Uterus (tissue), 2 donors: Measurements from ENCODE around the gene TMEM178B.

ENCODE experiments used
- CTCF ChIP-seq, 4 experiments: fragments of 200-600 bp in 2 of 4; fragments of 450-650 bp in 2 of 4; sonication (generic) in 2 of 4; IDR thresholded peaks; one replicate each; pipeline ENCODE4 v1.5.1; 2016 to 2019; ENCODE audit warnings: antibody characterized with exemption in 4 of 4, mild to moderate bottlenecking in 2 of 4, moderate library complexity in 1 of 4
- POLR2A ChIP-seq, 2 donors: fragments of 450-650 bp; IDR thresholded peaks; one replicate each; pipeline ENCODE4 v1.6.1; 2016; ENCODE audit warnings: antibody characterized with exemption in 2 of 2, mild to moderate bottlenecking in 1 of 2, moderate library complexity in 1 of 2

DNA sequence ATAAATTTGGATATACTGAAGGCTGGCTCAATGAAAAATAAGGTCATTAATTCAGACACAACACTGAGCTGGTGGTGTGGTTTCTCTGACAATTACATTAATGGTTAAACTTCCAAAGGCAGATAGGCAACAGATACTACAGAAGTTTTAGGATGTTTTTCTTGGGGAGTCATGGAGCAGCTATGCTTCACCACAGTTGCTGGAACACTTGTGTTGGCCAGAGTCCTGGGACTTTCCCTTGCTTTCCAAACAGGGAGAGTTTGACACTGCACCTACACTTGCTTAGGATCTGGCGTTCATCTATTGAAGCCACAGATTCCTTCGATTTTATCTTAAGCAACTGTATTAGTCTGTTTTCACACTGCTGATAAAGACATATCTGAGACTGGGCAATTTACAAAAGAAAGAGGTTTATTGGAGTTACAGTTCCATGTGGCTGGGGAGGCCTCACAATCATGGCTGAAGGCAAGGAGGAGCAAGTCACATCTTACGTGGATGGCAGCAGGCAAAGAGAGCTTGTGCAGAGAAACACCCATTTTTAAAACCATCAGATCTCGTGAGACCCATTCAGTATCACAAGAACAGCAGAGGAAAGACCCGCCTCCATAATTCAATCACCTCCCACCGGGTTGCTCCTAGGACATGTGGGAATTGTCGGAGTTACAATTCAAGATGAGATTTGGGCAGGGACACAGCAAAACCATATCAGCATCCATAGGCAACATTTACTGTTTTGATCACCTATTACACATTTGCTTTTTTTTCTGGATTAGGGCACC, 27.8 kb upstream of the TMEM178B start:
- no peak for TF ChIP-seq POLR2A (IDR thresholded peaks at IDR 0.05)
- TF ChIP-seq CTCF (IDR thresholded peaks at IDR 0.05): no peak
